GM12878 (cell line): ENCODE data around the gene ARHGAP22. TPM values are rescaled to one million over a fixed set of nuclear protein-coding genes. Genes with fewer than 3 reads are reported as not detected.

ENCODE experiments used
- ATAC-seq: fragments of 200-7000 bp; cut with Tn5 transposase; 3 replicates; pipeline ENCODE4 v1.9.1; 2020; ENCODE audit warnings: mild to moderate bottlenecking, moderate library complexity
- BruUV-seq: library from RNA; stranded (reverse); fragments of 400-500 nt; replicated peaks from 2 replicates; lab custom pipeline; 2021; lab: Mats Ljungman, UMichigan
- CTCF ChIA-PET: fragments of 300-600 bp; sonication (Branson Sonifier 250); formaldehyde crosslinking; extraction: SDS; loops from one replicate; lab custom pipeline; 2021; ENCODE audit warnings: inconsistent platforms; lab: Yijun Ruan, JAX
- POLR2A ChIA-PET: fragments of 350-600 bp; formaldehyde crosslinking; extraction: SDS; loops from one replicate; lab custom pipeline; 2021; ENCODE audit warnings: inconsistent platforms; lab: Charles Lee
- RAD21 ChIA-PET: fragments of 300-600 bp; sonication (Branson Sonifier 250); formaldehyde crosslinking; loops from one replicate; lab custom pipeline; 2023; ENCODE audit warnings: antibody characterized with exemption; ENCODE audit not compliant: unreplicated experiment; lab: Charles Lee
- SMC1A ChIA-PET: fragments of 300-600 bp; sonication (Branson Sonifier 250); formaldehyde crosslinking; loops from one replicate; lab custom pipeline; 2023; ENCODE audit not compliant: unreplicated experiment, uncharacterized antibody; lab: Charles Lee
- DNase-seq: peaks from one replicate; pipeline ENCODE4 v3.0.0-alpha.2; 2011; ENCODE audit warnings: low read depth, low spot score
- FAIRE-seq: peaks from 3 replicates; lab custom pipeline; 2011; peaks lifted over from hg19 to GRCh38; lab: Jason Lieb, UNC
- H2AFZ ChIP-seq: 2 replicates; pipeline ENCODE4 v1.6.0; 2011; ENCODE audit warnings: low read depth, low read length, control low read depth; ENCODE audit not compliant: control insufficient read depth
- H3K27ac ChIP-seq: 2 replicates; pipeline ENCODE4 v1.5.1; 2011; ENCODE audit warnings: control low read depth; ENCODE audit not compliant: control insufficient read depth, insufficient read depth
- H3K27me3 ChIP-seq, 2 experiments: replicated peaks in 1 of 2; 2 replicates each; pipeline versions ENCODE4 v1.6.0 to v1.6.1; 2011; ENCODE audit warnings: low read length in 1 of 2; ENCODE audit not compliant: control insufficient read depth in 2 of 2, insufficient read depth in 2 of 2
- H3K36me3 ChIP-seq, 2 experiments: 2 replicates each; pipeline ENCODE4 v1.5.1; 2011; ENCODE audit warnings: low read length in 1 of 2; ENCODE audit not compliant: control insufficient read depth in 2 of 2, insufficient read depth in 2 of 2
- H3K4me1 ChIP-seq: 2 replicates; pipeline ENCODE4 v1.6.1; 2011; ENCODE audit warnings: mild to moderate bottlenecking, low read length, moderate library complexity, mixed read lengths; ENCODE audit not compliant: control insufficient read depth, insufficient read depth
- H3K4me2 ChIP-seq: 2 replicates; pipeline ENCODE4 v1.6.0; 2011; ENCODE audit warnings: control low read depth; ENCODE audit not compliant: control insufficient read depth, insufficient read depth
- H3K4me3 ChIP-seq: fragments of 200-600 bp; sonication (generic); 2 replicates; pipeline ENCODE4 v1.5.1; 2016
- H3K79me2 ChIP-seq: 2 replicates; pipeline ENCODE4 v1.6.0; 2011; ENCODE audit warnings: low read length; ENCODE audit not compliant: control insufficient read depth, insufficient read depth
- H3K9ac ChIP-seq: 2 replicates; pipeline ENCODE4 v1.8.0; 2011; ENCODE audit warnings: low read length, control low read depth, mixed read lengths; ENCODE audit not compliant: control insufficient read depth, insufficient read depth
- H3K9me3 ChIP-seq: replicated peaks from 3 replicates; pipeline ENCODE4 v1.5.1; 2011; ENCODE audit warnings: mild to moderate bottlenecking, low read length; ENCODE audit not compliant: control insufficient read depth, insufficient read depth
- H4K20me1 ChIP-seq: 2 replicates; pipeline ENCODE4 v1.6.0; 2011; ENCODE audit not compliant: control insufficient read depth, insufficient read depth
- FOXK2 ChIP-seq: fragments of 450-650 bp; IDR thresholded peaks from 2 replicates; pipeline ENCODE4 v1.6.1; 2017; ENCODE audit warnings: mild to moderate bottlenecking, moderate library complexity
- GATAD2B ChIP-seq: fragments of 450-650 bp; conservative IDR thresholded peaks from 2 replicates; pipeline ENCODE4 v1.6.1; 2017; ENCODE audit warnings: low read depth, mild to moderate bottlenecking, moderate library complexity
- HDAC6 ChIP-seq: fragments of 200-600 bp; sonication (generic); IDR thresholded peaks from one replicate; pipeline ENCODE4 v1.8.0; 2017; ENCODE audit warnings: antibody characterized with exemption; ENCODE audit not compliant: unreplicated experiment
- MLLT1 ChIP-seq: fragments of 450-650 bp; IDR thresholded peaks from 2 replicates; pipeline ENCODE4 v1.6.1; 2016; ENCODE audit warnings: mild to moderate bottlenecking
- PAX5 ChIP-seq: IDR thresholded peaks from 2 replicates; pipeline ENCODE4 v1.6.1; 2011; ENCODE audit warnings: low read depth, low read length, borderline replicate concordance
- PKNOX1 ChIP-seq: fragments of 450-650 bp; IDR thresholded peaks from 2 replicates; pipeline ENCODE4 v1.6.1; 2016; ENCODE audit warnings: mild to moderate bottlenecking
- POLR2AphosphoS2 ChIP-seq: IDR thresholded peaks from 2 replicates; pipeline ENCODE4 v1.6.1; 2011; ENCODE audit warnings: low read depth, mild to moderate bottlenecking, low read length, improper control_type of control experiment, moderate library complexity
- RAD51 ChIP-seq: fragments of 450-650 bp; IDR thresholded peaks from 2 replicates; pipeline ENCODE4 v1.6.1; 2016; ENCODE audit warnings: moderate library complexity, mild to moderate bottlenecking, inconsistent platforms
- RB1 ChIP-seq: fragments of 450-650 bp; formaldehyde crosslinking; IDR thresholded peaks from 2 replicates; pipeline ENCODE4 v1.6.1; 2017; ENCODE audit warnings: mild to moderate bottlenecking, borderline replicate concordance
- TAF1 ChIP-seq: IDR thresholded peaks from 2 replicates; pipeline ENCODE4 v1.6.1; 2011; ENCODE audit warnings: mild to moderate bottlenecking, low read depth, low read length, borderline replicate concordance
- TCF7 ChIP-seq: IDR thresholded peaks from 2 replicates; pipeline ENCODE4 v1.6.1; 2014; ENCODE audit warnings: antibody characterized with exemption, borderline replicate concordance
- ZSCAN29 ChIP-seq: fragments of 450-650 bp; IDR thresholded peaks from 2 replicates; pipeline ENCODE4 v1.6.1; 2017; ENCODE audit warnings: mild to moderate bottlenecking, moderate library complexity
- WGBS: methylation state at CpG from one replicate; pipeline ENCODE4 v1.1.6; 2016; ENCODE audit warnings: low lambda C conversion rate; ENCODE audit not compliant: insufficient replicate concordance, insufficient coverage; ENCODE audit errors: missing lambda C conversion rate; 5-methylcytosine and 5-hydroxymethylcytosine counted together
- in situ Hi-C: fragments of 300-500 bp; cut with MboI; formaldehyde crosslinking; loops from 9 replicates; pipeline ENCODE4 v1.14.3; 2018; ENCODE audit warnings: mixed read lengths
- intact Hi-C: fragments of 100-400 bp; cut with micrococcal nuclease; formaldehyde crosslinking; loops from one replicate; pipeline ENCODE4 v1.14.2; 2022; ENCODE audit not compliant: unreplicated experiment
- polyA plus RNA-seq, 11 experiments: library from polyadenylated mRNA; depleted of rRNA in 4 of 11; unstranded in 6 of 11; stranded (reverse) in 5 of 11; fragments of >200 nt; fragmentation: Nextera tagmentation in 4 of 11; fragmentation: Illumina TruSeq in 1 of 11; extraction: Ambion mirVana in 4 of 11; extraction: Trizol in 1 of 11; gene quantifications; 1 replicate in 1 of 11; 2 replicates in 10 of 11; pipeline versions ENCODE4 v1.2.1 to v1.2.3, GENCODE V29; 2011 to 2016; ENCODE audit warnings: inconsistent platforms in 2 of 11, missing spikeins in 2 of 11, low read depth in 1 of 11
- total RNA-seq, 4 experiments: library from RNA; depleted of rRNA in 3 of 4; stranded (reverse); fragments of >200 nt in 3 of 4; fragmentation: Illumina TruSeq in 1 of 4; extraction: Trizol in 1 of 4; gene quantifications; 2 replicates each; pipeline versions ENCODE4 v1.2.1 to v1.2.3, GENCODE V29; 2013 to 2021
- TF ChIP-seq, protein P1 (sequence below): fragments of 450-650 bp; IDR thresholded peaks from 2 replicates; pipeline ENCODE4 v1.6.1; 2017; ENCODE audit warnings: low read depth, mild to moderate bottlenecking, moderate library complexity
- TF ChIP-seq, protein P2 (sequence below): fragments of 450-650 bp; IDR thresholded peaks from 2 replicates; pipeline ENCODE4 v1.6.1; 2017; ENCODE audit warnings: antibody characterized with exemption, mild to moderate bottlenecking, moderate library complexity

Gene ARHGAP22
- total and polyA plus RNA-seq, 10 of the 15 experiments (the other 5 are each of a cell fraction or from before 2014, with no cell fraction given) = 0.07 to 0.61 (median 0.18) TPM; not detected in 5

DNA sequence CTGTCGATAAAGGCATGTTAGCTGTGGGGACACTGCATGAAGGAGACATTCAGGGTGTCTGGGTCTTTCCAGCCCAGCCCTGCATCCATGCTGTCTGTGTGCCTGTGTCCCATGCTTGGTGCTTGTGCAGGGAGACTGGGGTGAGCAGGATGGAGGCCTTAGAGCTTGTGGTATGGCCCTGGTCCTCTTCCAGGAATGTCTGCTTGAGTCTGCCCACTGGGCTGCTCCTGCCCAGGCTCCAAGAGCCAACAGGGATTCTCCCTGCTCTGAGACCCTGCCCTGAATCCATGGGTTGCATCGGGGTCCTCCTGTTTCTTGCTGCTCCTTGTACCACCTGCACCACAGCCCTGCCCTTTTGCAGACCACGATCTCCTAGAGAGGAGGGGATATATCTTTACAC is 31.4 kb upstream of the ARHGAP22 start:
- ChIA-PET SMC1A (interaction anchor here (0.6 to 11.2 kb wide), 7 partner anchors 11 to 61 kb away, joined by 3 to 174 read pairs (median 29); partner anchors contain the start of gene ARHGAP22), RAD21 (interaction anchor here (1.1 to 4.9 kb wide), 5 partner anchors 10 to 28 kb away, joined by 3 to 48 read pairs (median 24); no protein-coding TSS in a partner anchor), POLR2A (interaction anchor here (1.0 to 3.6 kb wide), 3 partner anchors 12 to 21 kb away, joined by 3 to 16 read pairs (median 7); no protein-coding TSS in a partner anchor), CTCF (interaction anchor here (0.8 to 14.1 kb wide), 4 partner anchors 13 to 27 kb away, joined by 4 to 175 read pairs (median 26); partner anchors contain the start of gene ARHGAP22)
- BruUV-seq = no TSS peak
- H3K9me3 ChIP-seq = peaks cover 2% of the 10 kb centered on the region; the same call in 2 of the 3 replicates
- intact Hi-C loops = no loop called here
- no peak overlapping the region for H3K27ac ChIP-seq
- no peak for ATAC-seq
- no peak overlapping the region for H3K9ac ChIP-seq
- no peak overlapping the region for H3K4me2 ChIP-seq
- no peaks in the 10 kb centered on the region for H3K27me3 ChIP-seq
- peaks cover 39% of the 10 kb centered on the region for H3K4me1 ChIP-seq
- H3K79me2 ChIP-seq = no peaks in the 10 kb centered on the region; the same call in 1 of the 2 replicates
- H3K4me3 ChIP-seq = no peak overlapping the region
- in situ Hi-C loops = no loop called here
- H4K20me1 ChIP-seq = no peaks in the 10 kb centered on the region
- FAIRE-seq = no peak
- WGBS = 97% methylated on average over 3 of the region's 3 CpGs
- no peak overlapping the region for H2AFZ ChIP-seq
- no peak for TF ChIP-seq GATAD2B
- no peak for TF ChIP-seq POLR2AphosphoS2
- TF ChIP-seq TAF1 = no peak
- no peak for TF ChIP-seq RAD51
- TF ChIP-seq, protein P1, sequence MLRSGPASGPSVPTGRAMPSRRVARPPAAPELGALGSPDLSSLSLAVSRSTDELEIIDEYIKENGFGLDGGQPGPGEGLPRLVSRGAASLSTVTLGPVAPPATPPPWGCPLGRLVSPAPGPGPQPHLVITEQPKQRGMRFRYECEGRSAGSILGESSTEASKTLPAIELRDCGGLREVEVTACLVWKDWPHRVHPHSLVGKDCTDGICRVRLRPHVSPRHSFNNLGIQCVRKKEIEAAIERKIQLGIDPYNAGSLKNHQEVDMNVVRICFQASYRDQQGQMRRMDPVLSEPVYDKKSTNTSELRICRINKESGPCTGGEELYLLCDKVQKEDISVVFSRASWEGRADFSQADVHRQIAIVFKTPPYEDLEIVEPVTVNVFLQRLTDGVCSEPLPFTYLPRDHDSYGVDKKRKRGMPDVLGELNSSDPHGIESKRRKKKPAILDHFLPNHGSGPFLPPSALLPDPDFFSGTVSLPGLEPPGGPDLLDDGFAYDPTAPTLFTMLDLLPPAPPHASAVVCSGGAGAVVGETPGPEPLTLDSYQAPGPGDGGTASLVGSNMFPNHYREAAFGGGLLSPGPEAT = no peak
- no peak for TF ChIP-seq TCF7
- TF ChIP-seq PKNOX1 = no peak
- no peak for TF ChIP-seq HDAC6
- TF ChIP-seq ZSCAN29 = no peak
- no peak for TF ChIP-seq PAX5
- TF ChIP-seq, protein P2, sequence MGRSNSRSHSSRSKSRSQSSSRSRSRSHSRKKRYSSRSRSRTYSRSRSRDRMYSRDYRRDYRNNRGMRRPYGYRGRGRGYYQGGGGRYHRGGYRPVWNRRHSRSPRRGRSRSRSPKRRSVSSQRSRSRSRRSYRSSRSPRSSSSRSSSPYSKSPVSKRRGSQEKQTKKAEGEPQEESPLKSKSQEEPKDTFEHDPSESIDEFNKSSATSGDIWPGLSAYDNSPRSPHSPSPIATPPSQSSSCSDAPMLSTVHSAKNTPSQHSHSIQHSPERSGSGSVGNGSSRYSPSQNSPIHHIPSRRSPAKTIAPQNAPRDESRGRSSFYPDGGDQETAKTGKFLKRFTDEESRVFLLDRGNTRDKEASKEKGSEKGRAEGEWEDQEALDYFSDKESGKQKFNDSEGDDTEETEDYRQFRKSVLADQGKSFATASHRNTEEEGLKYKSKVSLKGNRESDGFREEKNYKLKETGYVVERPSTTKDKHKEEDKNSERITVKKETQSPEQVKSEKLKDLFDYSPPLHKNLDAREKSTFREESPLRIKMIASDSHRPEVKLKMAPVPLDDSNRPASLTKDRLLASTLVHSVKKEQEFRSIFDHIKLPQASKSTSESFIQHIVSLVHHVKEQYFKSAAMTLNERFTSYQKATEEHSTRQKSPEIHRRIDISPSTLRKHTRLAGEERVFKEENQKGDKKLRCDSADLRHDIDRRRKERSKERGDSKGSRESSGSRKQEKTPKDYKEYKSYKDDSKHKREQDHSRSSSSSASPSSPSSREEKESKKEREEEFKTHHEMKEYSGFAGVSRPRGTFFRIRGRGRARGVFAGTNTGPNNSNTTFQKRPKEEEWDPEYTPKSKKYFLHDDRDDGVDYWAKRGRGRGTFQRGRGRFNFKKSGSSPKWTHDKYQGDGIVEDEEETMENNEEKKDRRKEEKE = no peak
- TF ChIP-seq FOXK2 = no peak
- no peak for TF ChIP-seq MLLT1
- TF ChIP-seq RB1 = no peak
- no peak for DNase-seq
- no peaks in the 10 kb centered on the region for H3K36me3 ChIP-seq
